NCI-H748 (cell line): ENCODE measurements around the gene MARVELD1.

Experiments
- DNase-seq: peaks from one replicate; lab custom pipeline; 2025; ENCODE audit not compliant: unreplicated experiment; lab: John Stamatoyannopoulos, UW

The MARVELD1 gene

DNA sequence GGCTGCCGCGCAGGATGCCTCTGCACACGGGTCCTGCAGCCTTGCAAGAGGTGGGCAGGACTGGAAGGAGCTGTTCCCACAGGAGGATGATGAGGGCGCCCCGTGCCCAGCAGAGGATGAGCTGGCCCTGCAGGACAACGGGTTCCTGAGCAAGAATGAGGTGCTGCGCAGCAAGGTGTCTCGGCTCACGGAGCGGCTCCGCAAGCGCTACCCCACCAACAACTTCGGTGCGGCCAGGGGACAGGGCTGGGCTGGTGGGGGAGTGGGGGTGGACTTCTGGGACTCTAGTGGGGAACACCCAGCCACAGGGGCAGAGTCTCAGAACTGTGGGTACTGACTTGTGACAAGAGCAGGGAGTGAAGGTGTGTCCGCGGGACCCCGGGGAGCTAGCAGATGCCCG, 39.4 kb downstream of the MARVELD1 start:
- no peak for DNase-seq

DNA sequence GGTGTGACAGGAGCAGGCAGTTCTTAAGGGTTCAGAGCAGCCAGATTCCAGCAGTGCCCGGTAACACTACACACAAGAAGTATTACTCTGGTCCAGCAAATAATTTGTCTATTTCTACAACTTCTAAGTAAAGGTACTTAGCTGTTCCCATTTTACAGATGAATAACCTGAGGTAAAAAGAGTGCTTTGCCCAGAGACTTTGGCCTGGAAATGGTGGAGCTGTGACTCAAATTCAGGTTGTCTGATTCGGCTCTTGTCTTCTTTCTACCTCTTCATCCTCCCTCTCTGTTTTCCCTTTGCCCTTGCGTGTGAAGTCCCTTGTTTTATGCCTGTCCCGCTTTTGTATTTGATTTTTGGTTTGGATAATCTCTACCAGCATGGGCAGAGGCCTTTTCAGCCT, 41.2 kb downstream of the MARVELD1 start:
- no peak for DNase-seq

DNA sequence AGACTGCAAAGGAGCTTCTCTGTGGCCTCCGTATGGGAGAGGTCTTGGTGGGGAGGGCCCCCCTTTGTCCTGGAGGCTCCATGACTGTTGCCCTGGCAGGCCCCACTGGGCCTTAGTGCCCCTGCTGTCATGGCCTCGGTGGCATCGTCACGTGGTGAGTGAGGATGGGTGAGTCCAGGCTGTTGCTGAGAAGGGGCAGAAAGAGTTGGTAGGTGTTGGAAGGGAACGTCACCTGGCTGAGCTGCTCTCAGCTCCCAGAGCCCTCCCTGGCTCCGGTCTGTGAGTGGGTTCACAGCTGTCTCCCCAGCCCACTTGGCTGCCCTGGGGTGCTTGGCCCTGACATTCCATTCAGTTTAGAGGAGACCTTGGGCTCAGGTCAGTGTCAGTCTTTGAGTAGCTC, 42.2 kb downstream of the MARVELD1 start:
- DNase-seq = no peak

DNA sequence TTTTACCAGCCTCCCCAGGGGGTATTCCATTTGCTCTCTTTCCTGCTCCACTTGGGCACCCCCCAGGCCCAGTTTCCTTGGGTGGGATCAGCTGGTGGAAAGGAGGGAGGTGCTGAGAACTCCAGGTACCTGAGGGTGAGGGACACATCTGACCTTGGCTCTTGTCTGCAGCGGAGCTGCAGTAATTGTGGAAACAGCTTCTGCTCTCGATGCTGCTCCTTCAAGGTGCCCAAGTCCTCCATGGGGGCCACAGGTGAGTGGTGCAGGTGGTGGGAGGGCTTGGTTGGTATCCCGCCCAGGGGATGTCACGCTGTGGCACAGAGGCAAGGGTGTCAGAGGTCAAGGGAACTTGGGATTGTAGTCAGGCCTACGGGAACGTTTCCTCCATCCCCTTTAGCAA, 43.9 kb downstream of the MARVELD1 start:
- no peak for DNase-seq

DNA sequence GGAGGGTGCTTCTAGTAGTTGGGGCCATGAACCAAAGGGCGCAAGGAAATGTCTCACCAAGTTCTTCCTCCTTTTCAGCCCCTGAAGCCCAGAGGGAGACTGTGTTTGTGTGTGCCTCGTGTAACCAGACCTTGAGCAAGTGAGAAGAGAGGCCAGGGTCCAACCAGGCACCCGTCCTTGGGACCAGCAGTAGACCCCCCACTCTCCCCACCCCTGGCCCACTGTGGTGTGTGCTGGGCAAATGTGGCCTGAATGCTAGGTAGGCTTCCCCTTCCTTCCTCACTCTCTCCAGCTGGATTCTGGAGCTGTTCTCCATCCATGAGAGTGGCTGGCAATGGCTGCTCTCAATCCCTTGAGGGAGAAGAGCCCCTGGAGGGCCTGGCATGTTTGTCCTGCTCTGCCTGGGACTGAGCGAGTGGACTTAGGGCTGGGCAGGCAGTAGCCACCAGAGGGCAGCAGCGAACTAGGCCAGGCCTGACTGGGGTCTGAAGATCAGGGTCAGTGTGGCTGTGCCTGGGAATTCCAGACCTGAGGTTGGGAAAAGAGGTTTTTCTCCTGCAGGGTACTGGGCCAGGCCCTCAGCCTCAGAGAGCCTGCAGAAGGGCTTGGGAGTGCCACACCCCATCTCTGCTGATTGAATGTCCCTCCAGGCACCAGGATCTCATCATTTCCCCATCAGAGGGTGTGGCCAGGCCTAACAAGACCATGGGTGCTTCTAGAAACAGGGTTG, 45.8 kb downstream of the MARVELD1 start:
- peak; percentile 59 for DNase-seq

DNA sequence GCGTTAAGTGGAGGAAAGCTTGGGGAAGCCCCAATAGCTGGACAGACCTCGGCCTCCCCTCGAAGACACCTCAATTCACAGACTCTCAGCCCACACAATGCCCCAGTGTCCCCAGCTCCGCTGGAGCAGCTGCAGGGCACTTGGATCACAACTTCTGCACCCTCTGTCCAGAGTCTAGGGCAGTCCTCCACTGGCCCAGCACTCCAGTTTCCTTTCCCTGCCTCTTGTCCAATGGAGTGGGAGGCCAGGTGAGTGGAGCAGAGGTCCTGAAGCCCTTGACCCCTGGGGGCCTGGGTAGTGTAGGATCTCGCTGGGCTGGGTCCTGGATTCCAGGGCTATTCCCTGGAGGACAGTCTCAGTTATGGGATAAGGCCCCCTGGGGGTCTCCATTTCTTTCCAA, 46.4 kb downstream of the MARVELD1 start:
- no peak for DNase-seq

DNA sequence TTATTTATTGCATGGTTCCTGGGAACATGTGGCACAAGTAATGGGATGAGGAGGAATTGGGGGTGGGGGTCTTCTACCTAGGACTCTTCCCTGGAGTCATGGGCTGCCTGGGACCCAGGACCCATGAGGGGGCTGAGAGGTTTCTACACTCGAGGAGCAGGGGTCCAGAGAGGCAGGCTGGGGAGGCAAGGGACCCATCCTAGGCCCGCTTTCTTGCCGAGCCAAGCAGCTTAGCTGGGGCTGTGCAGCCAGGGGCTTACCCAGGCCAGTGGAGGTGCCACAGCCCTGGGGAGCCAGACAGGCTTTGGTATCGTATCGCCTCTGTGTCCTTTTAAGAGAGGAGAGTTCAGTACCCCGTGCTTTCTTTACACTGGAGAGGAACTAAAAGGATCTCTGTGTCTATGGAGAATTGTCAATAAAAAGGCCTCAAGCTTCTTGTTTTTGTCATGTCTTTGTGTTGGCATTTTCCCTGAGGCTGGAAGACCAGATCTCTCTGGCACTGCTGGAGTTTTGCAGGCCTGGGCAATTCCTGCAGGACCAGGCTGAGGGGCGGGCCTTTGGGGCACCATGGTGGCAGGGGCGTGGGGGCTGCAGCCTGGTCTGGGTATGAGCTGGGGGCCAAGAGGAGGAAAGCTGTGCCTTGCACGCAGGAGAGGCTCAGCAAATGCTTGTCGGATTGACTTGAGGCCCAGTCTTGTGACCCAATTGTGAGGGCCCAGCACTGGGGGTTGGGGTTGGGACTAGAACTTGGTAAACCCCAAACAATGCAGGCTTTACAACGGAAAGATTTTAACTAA, 47.1 kb downstream of the MARVELD1 start:
- DNase-seq = no peak

DNA sequence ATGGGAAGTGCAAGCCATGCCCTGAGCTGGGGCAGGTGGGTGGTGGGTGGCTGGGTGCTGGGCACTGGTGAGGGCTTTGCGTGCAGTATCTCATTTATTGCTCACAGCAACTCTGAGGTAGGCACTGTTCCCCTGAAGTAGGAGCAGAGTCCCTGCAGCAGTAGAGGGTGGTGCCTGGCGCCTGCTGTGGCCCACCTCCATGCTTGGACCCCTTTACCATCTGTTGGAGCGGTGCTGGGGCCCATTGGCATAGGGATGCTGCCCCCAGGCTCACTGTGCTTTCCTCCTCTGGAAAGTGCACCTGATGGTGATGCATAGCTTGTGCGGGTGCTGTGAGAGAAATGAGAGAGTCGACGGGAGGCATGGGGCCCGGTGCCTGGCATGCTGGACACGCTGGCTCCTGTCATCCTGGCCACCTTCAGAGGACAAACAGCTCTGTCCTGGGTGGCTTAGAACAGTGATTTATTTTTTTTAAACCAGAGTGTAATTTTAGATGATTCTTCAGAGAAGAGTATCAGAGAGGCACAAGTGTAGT, 47.9 kb downstream of the MARVELD1 start:
- DNase-seq = no peak

DNA sequence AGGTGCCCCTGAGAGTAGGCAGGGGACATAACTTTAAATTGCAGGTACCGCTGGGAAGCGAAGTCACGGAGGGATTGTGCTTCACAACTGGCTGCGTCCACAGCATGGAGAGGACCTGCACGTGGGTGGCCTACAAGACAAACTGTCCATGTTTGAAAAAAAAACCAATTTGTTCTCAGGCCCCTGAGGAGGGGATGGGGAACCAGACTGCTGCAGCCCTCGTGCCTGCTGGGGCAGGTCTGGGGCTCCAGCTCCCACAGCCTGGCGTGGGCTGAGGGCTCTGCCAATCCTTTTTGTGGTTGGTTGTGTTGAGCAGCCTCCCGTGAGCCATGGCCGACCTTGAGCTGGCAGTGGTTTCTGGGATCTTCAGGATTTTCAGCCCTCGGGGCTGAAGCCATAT, 48.5 kb downstream of the MARVELD1 start:
- no peak for DNase-seq

DNA sequence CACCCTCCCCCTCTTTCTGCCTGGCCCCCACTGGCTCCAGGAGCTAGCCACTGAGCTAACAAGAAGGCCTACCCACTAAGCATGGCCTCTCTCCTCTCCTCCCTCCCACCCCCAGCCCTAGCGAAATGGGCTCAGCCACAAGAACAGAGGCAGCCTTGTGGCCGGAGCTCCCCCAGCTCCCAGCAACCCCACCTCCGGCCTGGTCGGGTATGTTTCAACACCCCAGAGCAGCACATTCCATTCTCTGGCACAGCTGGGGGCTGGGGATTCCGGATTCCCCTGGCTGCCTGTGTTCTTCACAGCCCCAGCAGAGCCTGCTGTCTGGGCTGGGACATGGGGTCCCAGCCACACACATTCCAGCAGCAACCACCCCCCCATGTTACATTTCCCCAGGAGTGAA, 49.3 kb downstream of the MARVELD1 start:
- no peak for DNase-seq

DNA sequence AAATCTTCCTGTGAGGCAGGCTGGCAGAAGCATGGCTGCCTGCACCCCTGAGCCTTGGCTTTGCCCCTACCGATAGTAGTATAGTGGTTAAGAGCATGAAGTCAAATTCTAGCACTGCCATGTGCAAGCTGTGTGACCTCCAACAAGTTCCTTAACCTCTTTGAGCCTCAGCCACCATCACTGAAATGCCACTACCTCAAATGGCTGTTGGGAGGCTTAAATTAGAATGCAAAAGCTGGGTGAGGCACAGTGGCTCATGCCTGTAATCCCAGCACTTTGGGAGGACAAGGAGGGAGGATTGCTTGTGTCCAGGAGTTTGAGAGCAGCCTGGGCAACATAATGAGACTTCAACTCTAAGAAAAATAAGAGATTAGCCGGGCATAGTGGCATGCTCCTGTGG, 49.9 kb downstream of the MARVELD1 start:
- no peak for DNase-seq

DNA sequence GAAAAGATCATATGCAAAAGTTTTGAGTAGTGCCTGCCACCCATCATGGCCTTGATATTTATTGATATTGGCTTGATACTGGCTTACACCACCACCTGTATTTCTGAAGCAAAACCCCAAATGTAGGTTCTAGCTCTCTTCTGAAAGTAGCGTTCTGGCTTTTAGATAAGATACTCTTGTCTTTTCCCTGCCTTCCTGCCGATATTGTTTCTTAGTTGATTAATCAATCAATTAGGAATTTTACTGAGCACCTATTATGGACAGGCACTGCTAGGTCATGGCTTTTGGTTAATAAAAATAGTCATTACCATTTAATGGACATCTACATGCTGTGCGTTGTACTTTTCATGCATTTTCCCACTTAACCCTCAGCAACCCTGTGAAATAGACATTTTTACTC, 50.4 kb downstream of the MARVELD1 start:
- no peak for DNase-seq

DNA sequence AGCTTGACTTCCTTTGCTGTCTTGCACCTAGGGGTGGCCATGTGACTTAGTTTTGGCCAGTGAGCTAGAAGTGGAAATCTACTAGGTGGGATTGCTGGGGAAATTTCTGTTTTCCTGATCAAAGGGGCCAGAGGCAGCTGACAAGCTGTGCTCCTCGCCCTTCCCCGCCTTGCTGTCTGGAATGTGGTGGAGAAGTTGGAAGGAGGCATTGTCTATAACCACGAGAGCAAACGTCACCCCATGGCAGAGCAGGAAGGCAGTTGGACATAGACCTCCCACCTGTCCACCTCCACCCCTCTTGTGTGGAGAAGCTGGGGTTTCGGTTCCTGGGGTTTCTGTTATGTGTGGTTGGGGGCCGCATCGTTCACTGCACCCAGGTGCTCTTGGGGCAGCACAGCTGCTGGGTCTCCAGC, 51.0 kb downstream of the MARVELD1 start:
- no peak for DNase-seq

DNA sequence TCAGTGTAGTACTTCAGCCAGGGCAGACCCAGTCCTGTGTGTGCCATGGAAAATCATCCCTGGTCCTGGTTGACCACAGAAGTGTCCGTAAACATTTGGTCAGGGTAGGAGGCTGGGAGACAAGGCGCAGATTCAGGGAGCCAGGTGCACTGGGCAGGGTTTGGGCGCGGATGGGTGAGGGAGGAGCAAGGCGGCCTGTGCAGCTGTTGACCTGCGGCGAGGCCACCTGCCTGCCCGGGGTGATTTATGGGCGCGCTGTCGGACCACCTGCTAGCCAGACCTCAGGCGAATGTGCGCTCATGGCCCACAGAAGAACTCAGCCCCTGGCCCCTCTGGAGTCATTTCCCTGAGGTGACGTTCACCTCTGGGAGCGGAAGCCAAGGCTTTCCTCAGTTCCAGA, 51.7 kb downstream of the MARVELD1 start:
- peak; percentile 52 for DNase-seq

DNA sequence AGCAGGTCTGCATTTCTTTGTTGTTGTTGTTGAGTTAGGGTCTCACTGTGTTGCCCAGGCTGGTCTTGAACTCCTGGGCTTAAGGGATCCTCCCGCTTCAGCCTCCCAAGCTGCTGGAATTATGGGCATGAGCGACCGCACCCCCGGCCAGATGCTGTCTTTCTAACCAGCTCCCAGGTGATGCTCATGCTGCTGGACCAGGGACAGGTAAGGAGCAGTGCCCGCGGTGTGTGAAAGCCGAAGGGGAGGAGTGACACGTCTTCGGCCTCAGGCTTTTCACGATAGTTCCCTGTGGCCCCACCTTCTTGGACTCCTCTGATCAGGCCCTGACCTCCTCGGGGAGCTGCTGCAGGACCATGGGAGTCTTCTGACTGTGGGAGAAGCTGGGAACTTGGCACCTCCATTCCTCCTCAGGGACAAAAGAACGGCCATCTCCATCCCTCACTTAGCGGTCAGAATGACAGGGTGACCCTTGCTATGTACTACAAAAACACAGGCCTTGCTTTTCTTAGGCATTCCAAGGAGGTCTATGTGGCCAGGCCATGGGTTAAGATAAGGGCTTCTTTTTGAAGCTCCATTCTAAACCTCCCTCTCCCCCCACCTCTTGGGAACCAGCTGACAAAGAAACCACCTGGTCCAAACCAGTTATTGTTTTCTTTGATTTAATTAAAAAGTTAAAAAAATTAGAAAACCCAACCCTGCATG, 52.7 kb downstream of the MARVELD1 start:
- DNase-seq = no peak

DNA sequence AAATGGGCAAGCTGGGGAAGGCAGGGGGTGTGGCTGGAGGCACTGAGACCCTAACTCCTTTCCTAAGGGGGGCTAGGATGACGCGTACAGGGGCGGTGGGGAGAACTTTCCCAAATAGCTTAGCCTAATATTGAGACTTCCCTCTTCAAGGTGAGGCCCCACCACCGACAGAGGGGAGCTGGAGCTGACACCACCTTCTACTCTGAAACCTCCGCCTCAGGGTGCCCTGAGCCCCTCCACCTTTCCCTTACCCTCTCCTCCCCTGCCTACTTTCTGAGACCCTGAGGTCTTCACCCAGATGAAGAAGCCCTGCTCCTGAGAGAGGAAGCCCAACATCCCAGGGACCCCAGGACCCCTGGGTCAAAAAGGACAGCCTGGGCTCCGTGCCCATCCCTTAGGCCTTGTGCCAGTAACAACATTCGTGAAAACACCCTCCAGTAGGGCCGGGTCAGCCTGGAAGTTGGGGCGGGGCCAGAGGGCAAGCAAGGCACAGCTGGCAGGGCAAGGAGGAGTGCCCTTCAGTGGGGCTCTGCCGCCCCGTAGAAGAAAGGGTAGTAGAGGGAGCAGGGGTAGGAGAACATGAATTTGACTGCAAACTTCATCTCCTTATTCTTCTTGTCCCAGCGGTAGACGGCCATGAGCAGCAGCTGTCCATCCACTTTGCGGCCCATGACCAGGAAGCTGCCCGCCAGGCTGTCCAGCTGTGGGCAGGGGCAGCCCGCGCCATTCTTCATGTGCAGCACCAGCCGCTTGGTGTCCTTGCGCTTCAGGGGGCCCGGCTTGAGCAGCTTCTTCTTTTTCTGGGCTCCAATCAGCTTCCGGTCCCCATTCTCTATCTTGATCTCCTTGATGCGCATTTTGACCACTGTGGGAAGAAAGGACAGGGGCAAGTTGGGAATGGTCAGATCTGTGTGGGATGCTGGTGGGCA, 53.7 kb downstream of the MARVELD1 start:
- no peak for DNase-seq
